PC-3 (cell line): ENCODE results near the gene ZNF407. TPM values are rescaled to one million over a fixed set of nuclear protein-coding genes. Genes with fewer than 3 reads are reported as not detected.

Source experiments
- ATAC-seq: fragments of 200-7000 bp; cut with Tn5 transposase; 2 replicates; pipeline ENCODE4 v1.9.1; 2020; ENCODE audit warnings: mild to moderate bottlenecking, moderate library complexity
- BruUV-seq: library from RNA; stranded (reverse); fragments of 400-500 nt; replicated peaks from 2 replicates; lab custom pipeline; 2021; lab: Mats Ljungman, UMichigan
- CTCF ChIA-PET: fragments of 300-600 bp; sonication (Branson Sonifier 250); formaldehyde crosslinking; loops from one replicate; lab custom pipeline; 2022; ENCODE audit warnings: antibody characterized with exemption; lab: Charles Lee
- POLR2A ChIA-PET: fragments of 300-600 bp; sonication (Branson Sonifier 250); formaldehyde crosslinking; loops from one replicate; lab custom pipeline; 2022; ENCODE audit warnings: antibody characterized with exemption; ENCODE audit not compliant: unreplicated experiment; lab: Charles Lee
- DNase-seq: peaks from one replicate; pipeline ENCODE4 v3.0.0-alpha.2; 2015
- H2AFZ ChIP-seq: fragments of 300-600 bp; sonication (generic); 2 replicates; pipeline ENCODE4 v1.6.0; 2016; ENCODE audit warnings: antibody characterized with exemption, low read length
- H3F3A ChIP-seq: fragments of 300-600 bp; sonication (generic); one replicate; pipeline ENCODE4 v1.6.0; 2017; ENCODE audit warnings: antibody characterized with exemption, low read length, control low read depth, mild to moderate bottlenecking; ENCODE audit not compliant: unreplicated experiment
- H3K27ac ChIP-seq: fragments of 300-600 bp; sonication (generic); 2 replicates; pipeline ENCODE4 v1.5.1; 2016; ENCODE audit warnings: mild to moderate bottlenecking, low read length
- H3K27me3 ChIP-seq: fragments of 300-600 bp; sonication (generic); 2 replicates; pipeline ENCODE4 v1.6.1; 2016; ENCODE audit warnings: low read length, mixed read lengths
- H3K36me3 ChIP-seq: fragments of 300-600 bp; sonication (generic); 2 replicates; pipeline ENCODE4 v1.6.1; 2016; ENCODE audit warnings: low read depth, mixed run types, low read length, mixed read lengths
- H3K4me1 ChIP-seq: fragments of 300-600 bp; sonication (generic); 2 replicates; pipeline ENCODE4 v1.5.1; 2016; ENCODE audit warnings: low read length; ENCODE audit not compliant: insufficient read depth
- H3K4me2 ChIP-seq: fragments of 300-600 bp; sonication (generic); 2 replicates; pipeline ENCODE4 v1.6.0; 2016; ENCODE audit warnings: low read length
- H3K4me3 ChIP-seq: fragments of 300-600 bp; sonication (generic); 2 replicates; pipeline ENCODE4 v1.5.1; 2016; ENCODE audit warnings: mild to moderate bottlenecking, low read length, mixed read lengths
- H3K79me2 ChIP-seq: fragments of 300-600 bp; sonication (generic); 2 replicates; pipeline ENCODE4 v1.6.1; 2017; ENCODE audit warnings: low read length, mixed read lengths
- H3K9ac ChIP-seq: fragments of 300-600 bp; sonication (generic); 2 replicates; pipeline ENCODE4 v1.6.0; 2016; ENCODE audit warnings: mild to moderate bottlenecking, low read length
- H3K9me2 ChIP-seq: fragments of 300-600 bp; sonication (generic); replicated peaks from 2 replicates; pipeline ENCODE4 v1.6.1; 2016; ENCODE audit warnings: mixed run types, low read length, mixed read lengths
- H3K9me3 ChIP-seq: fragments of 300-600 bp; sonication (generic); 2 replicates; pipeline ENCODE4 v1.6.1; 2016; ENCODE audit warnings: low read length, mixed read lengths
- H4K20me1 ChIP-seq: fragments of 300-600 bp; sonication (generic); 2 replicates; pipeline ENCODE4 v1.6.1; 2016; ENCODE audit warnings: low read length, mixed read lengths
- EZH2 ChIP-seq: fragments of 300-600 bp; sonication (generic); IDR thresholded peaks from one replicate; pipeline ENCODE4 v1.6.1; 2017; ENCODE audit warnings: antibody characterized with exemption, mild to moderate bottlenecking, low read length; ENCODE audit not compliant: unreplicated experiment
- EZH2phosphoT487 ChIP-seq: fragments of 300-600 bp; sonication (generic); IDR thresholded peaks from 2 replicates; pipeline ENCODE4 v1.6.1; 2018; ENCODE audit warnings: mild to moderate bottlenecking, antibody characterized with exemption, low read length, borderline replicate concordance
- intact Hi-C: fragments of 100-400 bp; cut with micrococcal nuclease; formaldehyde crosslinking; loops from 2 replicates; pipeline ENCODE4 v1.9.0; 2023
- total RNA-seq: library from RNA; depleted of rRNA; stranded (reverse); fragments of >200 nt; gene quantifications from 2 replicates; pipeline ENCODE4 v1.2.3, GENCODE V29; 2014
- TF ChIP-seq, protein P1 (sequence below): fragments of 300-600 bp; sonication (generic); conservative IDR thresholded peaks from 2 replicates; pipeline ENCODE4 v1.5.1; 2017; ENCODE audit warnings: antibody characterized with exemption, low read depth, mild to moderate bottlenecking, low read length

The ZNF407 gene
- total RNA-seq, 1 experiment from 2014 or later: 9.3 TPM

DNA sequence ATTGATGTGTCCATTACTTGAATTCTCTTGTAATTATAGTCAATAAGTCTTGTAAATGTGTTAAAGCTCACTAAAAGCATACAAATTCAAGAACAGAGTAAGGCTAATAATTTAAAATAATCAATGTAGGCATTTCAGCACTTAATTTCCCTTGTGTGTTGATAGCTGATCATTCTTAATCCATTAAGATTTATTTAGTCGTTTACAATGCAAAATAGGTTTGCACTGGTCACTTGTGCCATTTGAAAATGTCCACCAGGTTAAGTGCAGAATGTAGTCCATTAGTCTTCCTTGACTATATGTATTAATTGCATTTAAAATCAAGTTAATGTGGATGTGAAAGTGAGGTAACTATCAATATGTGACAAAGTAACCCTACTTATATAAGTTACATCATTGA is 39.4 kb downstream of the ZNF407 start:
- no peak for ATAC-seq
- H3K27me3 ChIP-seq: no peaks in the 10 kb centered on the region
- H3K27ac ChIP-seq: no peak overlapping the region
- no peaks in the 10 kb centered on the region for H3F3A ChIP-seq
- peaks cover 9% of the 10 kb centered on the region; the same call in 1 of the 2 replicates for H3K36me3 ChIP-seq
- ChIA-PET CTCF (interaction anchor here (0.6 kb wide), 1 partner anchor 13 kb away, joined by 3 read pairs; no protein-coding TSS in a partner anchor), POLR2A (interaction anchor here (0.5 kb wide), 1 partner anchor 261 kb away, joined by 3 read pairs; no protein-coding TSS in a partner anchor)
- TF ChIP-seq, protein P1, sequence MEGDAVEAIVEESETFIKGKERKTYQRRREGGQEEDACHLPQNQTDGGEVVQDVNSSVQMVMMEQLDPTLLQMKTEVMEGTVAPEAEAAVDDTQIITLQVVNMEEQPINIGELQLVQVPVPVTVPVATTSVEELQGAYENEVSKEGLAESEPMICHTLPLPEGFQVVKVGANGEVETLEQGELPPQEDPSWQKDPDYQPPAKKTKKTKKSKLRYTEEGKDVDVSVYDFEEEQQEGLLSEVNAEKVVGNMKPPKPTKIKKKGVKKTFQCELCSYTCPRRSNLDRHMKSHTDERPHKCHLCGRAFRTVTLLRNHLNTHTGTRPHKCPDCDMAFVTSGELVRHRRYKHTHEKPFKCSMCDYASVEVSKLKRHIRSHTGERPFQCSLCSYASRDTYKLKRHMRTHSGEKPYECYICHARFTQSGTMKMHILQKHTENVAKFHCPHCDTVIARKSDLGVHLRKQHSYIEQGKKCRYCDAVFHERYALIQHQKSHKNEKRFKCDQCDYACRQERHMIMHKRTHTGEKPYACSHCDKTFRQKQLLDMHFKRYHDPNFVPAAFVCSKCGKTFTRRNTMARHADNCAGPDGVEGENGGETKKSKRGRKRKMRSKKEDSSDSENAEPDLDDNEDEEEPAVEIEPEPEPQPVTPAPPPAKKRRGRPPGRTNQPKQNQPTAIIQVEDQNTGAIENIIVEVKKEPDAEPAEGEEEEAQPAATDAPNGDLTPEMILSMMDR: no peak
- no peak for TF ChIP-seq EZH2
- TF ChIP-seq EZH2phosphoT487: no peak
- H3K4me2 ChIP-seq: no peak overlapping the region
- no peak overlapping the region for H3K9ac ChIP-seq
- H3K4me3 ChIP-seq: no peak overlapping the region
- no peak overlapping the region for H2AFZ ChIP-seq
- H3K4me1 ChIP-seq: peaks cover 15% of the 10 kb centered on the region; the same call in 1 of the 2 replicates
- BruUV-seq: no TSS peak
- no peaks in the 10 kb centered on the region for H4K20me1 ChIP-seq
- H3K9me3 ChIP-seq: no peaks in the 10 kb centered on the region
- no peak for DNase-seq
- intact Hi-C loops: no loop called here
- no peaks in the 10 kb centered on the region for H3K79me2 ChIP-seq
- H3K9me2 ChIP-seq: no peaks in the 10 kb centered on the region

DNA sequence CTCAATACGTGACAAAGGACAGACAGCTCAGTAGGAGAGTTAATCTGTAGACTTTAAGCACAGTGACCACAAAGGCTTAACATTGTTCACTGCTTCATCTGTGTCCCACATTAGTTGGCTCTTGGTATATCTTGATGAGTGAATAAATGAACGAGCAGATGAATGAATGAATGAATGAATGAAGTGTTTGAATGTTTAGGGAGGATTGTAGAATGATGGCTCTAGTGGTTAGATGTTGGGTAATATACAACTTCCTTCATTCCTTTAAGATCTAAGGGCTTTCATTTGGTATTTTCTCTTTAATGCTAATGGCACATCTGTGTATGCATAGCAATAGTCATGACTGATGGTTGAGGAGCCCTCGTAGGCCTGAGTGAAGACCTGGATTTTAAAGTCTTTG is 40.5 kb downstream of the ZNF407 start:
- Histone ChIP-seq H3K9me3 (no peaks in the 10 kb centered on the region), H3K27ac (no peak overlapping the region), H3K36me3 (no peaks in the 10 kb centered on the region), H3K79me2 (no peaks in the 10 kb centered on the region), H2AFZ (no peak overlapping the region), H3K27me3 (no peaks in the 10 kb centered on the region), H3K4me3 (no peak overlapping the region), H4K20me1 (no peaks in the 10 kb centered on the region), H3K4me1 (peaks cover 12% of the 10 kb centered on the region; the same call in 1 of the 2 replicates), H3K9ac (no peak overlapping the region), H3K9me2 (no peaks in the 10 kb centered on the region), H3F3A (no peaks in the 10 kb centered on the region), H3K4me2 (no peak overlapping the region)
- intact Hi-C loops: no loop called here
- TF ChIP-seq EZH2phosphoT487 (no peak), EZH2 (no peak)
- TF ChIP-seq, protein P1: no peak
- POLR2A ChIA-PET: no interaction called here
- CTCF ChIA-PET: no interaction called here
- ATAC-seq (no peak), DNase-seq (no peak)
- no TSS peak for BruUV-seq

DNA sequence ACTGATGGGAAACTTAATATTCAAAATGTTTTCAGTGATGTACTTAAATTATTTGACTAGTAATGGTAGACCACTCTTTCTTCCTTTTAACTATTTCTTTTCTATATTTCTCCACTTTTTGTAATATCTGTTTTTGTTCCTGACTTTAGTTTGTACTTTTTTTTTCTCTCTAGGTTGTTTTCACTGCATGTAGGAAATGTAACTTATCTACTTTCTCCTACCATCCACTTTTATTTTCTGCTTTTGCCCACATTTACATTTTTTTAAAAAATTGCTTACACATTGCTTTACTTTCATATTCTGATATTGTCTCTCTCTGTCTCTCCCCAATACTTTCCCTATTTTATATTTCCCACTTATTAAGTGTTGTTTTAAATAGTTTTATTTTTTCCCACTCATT is 47.0 kb downstream of the ZNF407 start:
- ChIA-PET CTCF (no interaction called here), POLR2A (no interaction called here)
- intact Hi-C loops: no loop called here
- no peaks in the 10 kb centered on the region for H3K27me3 ChIP-seq
- H3K9me2 ChIP-seq: no peaks in the 10 kb centered on the region
- ATAC-seq (no peak), DNase-seq (no peak)
- no peak overlapping the region for H3K9ac ChIP-seq
- no peaks in the 10 kb centered on the region for H4K20me1 ChIP-seq
- no peak overlapping the region for H3K4me3 ChIP-seq
- no peak overlapping the region for H2AFZ ChIP-seq
- H3F3A ChIP-seq: no peaks in the 10 kb centered on the region
- no peaks in the 10 kb centered on the region for H3K36me3 ChIP-seq
- no peaks in the 10 kb centered on the region for H3K4me1 ChIP-seq
- no peaks in the 10 kb centered on the region for H3K9me3 ChIP-seq
- no peaks in the 10 kb centered on the region for H3K79me2 ChIP-seq
- TF ChIP-seq EZH2 (no peak), EZH2phosphoT487 (no peak)
- TF ChIP-seq, protein P1: no peak
- H3K4me2 ChIP-seq: no peak overlapping the region
- no peak overlapping the region for H3K27ac ChIP-seq
- BruUV-seq: no TSS peak
